OCI-LY1 (cell line): ENCODE measurements around the gene MARK1.

ENCODE experiments used
- EZH2 ChIP-seq: fragments of 200-600 bp; sonication (generic), shearing (Covaris generic); IDR thresholded peaks from 2 replicates; pipeline ENCODE4 v1.8.0; 2017; ENCODE audit warnings: borderline replicate concordance, mixed run types, mild to moderate bottlenecking, antibody characterized with exemption, low read length, moderate library complexity, mixed read lengths
- TF ChIP-seq, protein P1 (sequence below): fragments of 200-600 bp; sonication (generic), shearing (Covaris generic); IDR thresholded peaks from 2 replicates; pipeline ENCODE4 v1.5.1; 2017; ENCODE audit warnings: mild to moderate bottlenecking, antibody characterized with exemption, low read length, moderate library complexity, mixed read lengths

DNA sequence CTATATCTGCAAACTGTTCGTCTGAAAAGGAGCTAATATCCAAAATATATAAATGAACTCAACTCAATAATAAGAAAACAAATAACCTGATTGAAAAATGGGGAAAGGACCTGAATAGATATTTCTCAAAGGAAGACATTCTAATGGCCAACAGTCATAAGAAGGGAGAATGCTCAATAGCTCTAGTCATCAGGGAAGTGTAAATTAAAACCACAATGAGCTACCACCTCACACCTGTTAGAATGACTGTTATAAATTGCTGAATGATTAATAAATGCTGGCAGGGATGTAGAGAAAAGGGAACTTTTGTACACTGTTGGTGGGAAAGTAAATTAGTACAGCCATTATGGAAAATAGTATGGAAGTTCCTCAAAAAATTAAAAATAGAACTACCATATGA, 141.1 kb downstream of the MARK1 start:
- TF ChIP-seq, protein P1, sequence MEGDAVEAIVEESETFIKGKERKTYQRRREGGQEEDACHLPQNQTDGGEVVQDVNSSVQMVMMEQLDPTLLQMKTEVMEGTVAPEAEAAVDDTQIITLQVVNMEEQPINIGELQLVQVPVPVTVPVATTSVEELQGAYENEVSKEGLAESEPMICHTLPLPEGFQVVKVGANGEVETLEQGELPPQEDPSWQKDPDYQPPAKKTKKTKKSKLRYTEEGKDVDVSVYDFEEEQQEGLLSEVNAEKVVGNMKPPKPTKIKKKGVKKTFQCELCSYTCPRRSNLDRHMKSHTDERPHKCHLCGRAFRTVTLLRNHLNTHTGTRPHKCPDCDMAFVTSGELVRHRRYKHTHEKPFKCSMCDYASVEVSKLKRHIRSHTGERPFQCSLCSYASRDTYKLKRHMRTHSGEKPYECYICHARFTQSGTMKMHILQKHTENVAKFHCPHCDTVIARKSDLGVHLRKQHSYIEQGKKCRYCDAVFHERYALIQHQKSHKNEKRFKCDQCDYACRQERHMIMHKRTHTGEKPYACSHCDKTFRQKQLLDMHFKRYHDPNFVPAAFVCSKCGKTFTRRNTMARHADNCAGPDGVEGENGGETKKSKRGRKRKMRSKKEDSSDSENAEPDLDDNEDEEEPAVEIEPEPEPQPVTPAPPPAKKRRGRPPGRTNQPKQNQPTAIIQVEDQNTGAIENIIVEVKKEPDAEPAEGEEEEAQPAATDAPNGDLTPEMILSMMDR, result no peak
- TF ChIP-seq EZH2, result no peak
